Endodermal cell (in vitro differentiated cells): ENCODE measurements around the gene MRPL36. TPM values are rescaled to one million over a fixed set of nuclear protein-coding genes. Genes with fewer than 3 reads are reported as not detected.

Source experiments
- DNase-seq: peaks from one replicate; pipeline ENCODE4 v3.0.0-alpha.2; 2017
- H3K27ac ChIP-seq: 2 replicates; pipeline ENCODE4 v1.5.1; 2013; ENCODE audit warnings: mild to moderate bottlenecking, low read depth, low read length, moderate library complexity
- H3K27me3 ChIP-seq: 2 replicates; pipeline ENCODE4 v1.6.1; 2013; ENCODE audit warnings: mild to moderate bottlenecking, low read length, moderate library complexity; ENCODE audit not compliant: insufficient read depth, control insufficient read depth, poor library complexity, severe bottlenecking
- H3K36me3 ChIP-seq: 2 replicates; pipeline ENCODE4 v1.7.0; 2013; ENCODE audit warnings: mild to moderate bottlenecking, low read length, moderate library complexity; ENCODE audit not compliant: control insufficient read depth, insufficient read depth
- H3K4me1 ChIP-seq: one replicate; pipeline ENCODE4 v1.7.0; 2013; ENCODE audit warnings: low read length; ENCODE audit not compliant: control insufficient read depth, insufficient read depth
- H3K4me3 ChIP-seq: 2 replicates; pipeline ENCODE4 v1.5.1; 2013; ENCODE audit warnings: mild to moderate bottlenecking, low read length, moderate library complexity
- H3K9ac ChIP-seq: 2 replicates; pipeline ENCODE4 v1.6.1; 2013; ENCODE audit warnings: mild to moderate bottlenecking, low read length, moderate library complexity; ENCODE audit not compliant: poor library complexity, severe bottlenecking; ENCODE audit errors: extremely low read depth
- H3K9me3 ChIP-seq: 2 replicates; pipeline ENCODE4 v1.6.1; 2013; ENCODE audit warnings: mild to moderate bottlenecking, low read length, moderate library complexity; ENCODE audit not compliant: control insufficient read depth
- H3K27ac Mint-ChIP-seq: 2 replicates; pipeline ENCODE4 v1.8.0; 2020; ENCODE audit warnings: mixed read lengths
- H3K27me3 Mint-ChIP-seq: 2 replicates; pipeline ENCODE4 v1.8.0; 2021; ENCODE audit warnings: mild to moderate bottlenecking, mixed read lengths; ENCODE audit not compliant: insufficient read depth
- H3K36me3 Mint-ChIP-seq: 2 replicates; pipeline ENCODE4 v1.8.0; 2020; ENCODE audit warnings: low read depth, mixed read lengths
- H3K4me1 Mint-ChIP-seq: 2 replicates; pipeline ENCODE4 v1.8.0; 2020; ENCODE audit warnings: mixed read lengths
- H3K4me3 Mint-ChIP-seq: 2 replicates; pipeline ENCODE4 v1.8.0; 2020; ENCODE audit warnings: mild to moderate bottlenecking, moderate library complexity, mixed read lengths
- H3K9me3 Mint-ChIP-seq: 2 replicates; pipeline ENCODE4 v1.8.0; 2020; ENCODE audit warnings: mild to moderate bottlenecking, mixed read lengths
- CTCF ChIP-seq: fragments of 200-600 bp; sonication (generic); conservative IDR thresholded peaks from 2 replicates; pipeline ENCODE4 v1.5.0; 2021; ENCODE audit warnings: antibody characterized with exemption, mild to moderate bottlenecking
- WGBS, 2 experiments: methylation state at CpG; one replicate each; pipeline versions ENCODE4 v1.1.5 to v1.1.7; 2013; ENCODE audit warnings: missing lambda C conversion rate in 2 of 2, mixed read lengths in 1 of 2; ENCODE audit not compliant: insufficient coverage in 1 of 2, insufficient read length in 1 of 2; 5-methylcytosine and 5-hydroxymethylcytosine counted together
- total RNA-seq, 2 donors: library from RNA; stranded (reverse); fragmentation: NEBNext Ultra II Directional in 1 of 2; extraction: Animal tissue kit (Norgen Biotek cat#: 25700) in 1 of 2; gene quantifications; 2 replicates in 1 of 2; 3 replicates in 1 of 2; pipeline ENCODE4 v1.2.1, GENCODE V29; 2021

MRPL36 gene
- total RNA-seq, 2 donors from 2014 or later, result 44.0 to 49.7 TPM

DNA sequence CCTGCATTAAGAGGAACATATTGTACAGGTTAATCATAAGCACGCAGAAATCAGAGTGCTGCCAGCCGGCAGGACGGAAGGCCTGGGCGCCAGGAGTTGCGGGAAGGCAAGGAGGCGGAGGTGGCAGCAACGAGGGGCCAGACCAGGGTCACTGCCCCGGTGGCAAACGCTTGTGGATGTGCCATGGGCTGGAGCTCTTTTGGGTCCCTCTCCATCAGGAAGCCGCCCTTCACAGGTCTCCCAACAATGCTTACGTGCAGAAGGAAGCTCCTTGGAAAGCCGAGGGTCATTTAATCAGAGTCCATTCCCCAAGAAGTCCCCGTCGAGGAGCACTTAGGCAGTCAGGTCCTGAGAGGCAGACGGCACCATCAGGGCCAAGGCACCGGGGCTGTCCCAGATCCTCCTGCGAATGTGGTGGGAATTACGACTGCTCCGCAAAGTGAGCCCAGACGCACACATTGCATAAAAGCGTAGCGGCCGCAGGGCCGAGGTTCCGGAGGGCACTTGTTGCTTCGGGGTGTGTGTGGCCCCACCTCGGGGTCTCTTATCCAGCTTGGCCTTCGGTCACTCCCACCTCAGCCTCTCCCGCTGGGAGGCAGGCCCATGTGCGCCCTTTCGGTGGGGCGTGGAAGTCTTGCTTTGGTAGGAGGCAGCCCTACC lies 20.5 kb downstream of the MRPL36 start:
- no peak overlapping the region for H3K4me3 Mint-ChIP-seq
- no peaks in the 10 kb centered on the region for H3K36me3 ChIP-seq
- H3K27me3 Mint-ChIP-seq, result peaks cover 1% of the 10 kb centered on the region
- H3K4me1 ChIP-seq, result no peaks in the 10 kb centered on the region
- no peak overlapping the region for H3K9ac ChIP-seq
- no peak overlapping the region for H3K4me3 ChIP-seq
- no peak for TF ChIP-seq CTCF
- H3K27ac Mint-ChIP-seq, result no peak overlapping the region
- H3K27ac ChIP-seq, result no peak overlapping the region
- no peaks in the 10 kb centered on the region for H3K9me3 ChIP-seq
- no peaks in the 10 kb centered on the region for H3K36me3 Mint-ChIP-seq
- 92 to 96% methylated on average over 19 to 32 of the region's 32 CpGs for WGBS, 2 experiments
- H3K4me1 Mint-ChIP-seq, result no peaks in the 10 kb centered on the region
- H3K9me3 Mint-ChIP-seq, result peaks cover 7% of the 10 kb centered on the region
- DNase-seq, result peak; percentile 33
- H3K27me3 ChIP-seq, result no peaks in the 10 kb centered on the region

- no peak overlapping the region for H3K4me3 Mint-ChIP-seq
- DNase-seq, result no peak
Measured at GRCh38 chr5:1778138-1779020, 21.3 kb downstream of the MRPL36 start.

More at GRCh38 chr5:1778138-1779020, 21.3 kb downstream of the MRPL36 start:
- H3K27ac Mint-ChIP-seq, result no peak overlapping the region
- Histone ChIP-seq H3K27me3 (no peaks in the 10 kb centered on the region), H3K27ac (no peak overlapping the region), H3K9ac (no peak overlapping the region), H3K4me1 (no peaks in the 10 kb centered on the region), H3K9me3 (no peaks in the 10 kb centered on the region), H3K4me3 (no peak overlapping the region), H3K36me3 (no peaks in the 10 kb centered on the region)
- WGBS, 2 experiments, result 85 to 93% methylated on average over 12 to 19 of the region's 19 CpGs
- peaks cover 7% of the 10 kb centered on the region for H3K9me3 Mint-ChIP-seq
- no peaks in the 10 kb centered on the region for H3K36me3 Mint-ChIP-seq
- H3K27me3 Mint-ChIP-seq, result peaks cover 1% of the 10 kb centered on the region
- no peak for TF ChIP-seq CTCF
- H3K4me1 Mint-ChIP-seq, result no peaks in the 10 kb centered on the region
